GM21423 (cell line): ENCODE measurements around the gene COQ10B.
"Not testable (repeated sequence)": the region's sequence is repeated elsewhere in the genome, so short reads cannot be mapped to it uniquely, and the experiment has no call there.

Source experiments
- ATAC-seq: cut with Tn5 transposase; IDR thresholded peaks from one replicate; pipeline ENCODE4 v1.9.1; 2021; ENCODE audit warnings: mild to moderate bottlenecking, moderate library complexity; ENCODE audit not compliant: unreplicated experiment

The COQ10B gene

DNA sequence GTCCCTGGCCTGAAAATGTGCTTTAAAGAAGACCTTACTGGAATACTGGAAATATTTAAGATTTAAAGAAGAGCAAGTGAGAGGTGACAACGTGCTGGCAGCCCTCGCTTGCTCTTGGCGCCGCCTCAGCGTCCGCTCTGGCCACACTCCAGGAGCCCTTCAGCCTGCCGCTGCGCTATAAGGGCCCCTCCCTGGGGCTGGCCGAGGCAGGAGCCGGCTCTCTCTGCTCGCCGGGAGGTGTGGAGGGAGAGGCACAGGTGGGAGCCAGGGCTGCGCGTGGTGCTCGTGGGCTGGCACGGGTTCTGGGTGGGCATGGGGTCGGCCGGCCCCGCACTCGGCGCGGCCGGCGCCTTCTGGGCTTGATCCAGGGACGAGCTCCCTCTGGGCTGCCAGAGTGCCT lies 2.9 kb upstream of the COQ10B start:
- no peak for ATAC-seq

GRCh38 chr2:197450935-197451358 lies 2.4 kb upstream of the COQ10B start:
- not testable (repeated sequence) for ATAC-seq

DNA sequence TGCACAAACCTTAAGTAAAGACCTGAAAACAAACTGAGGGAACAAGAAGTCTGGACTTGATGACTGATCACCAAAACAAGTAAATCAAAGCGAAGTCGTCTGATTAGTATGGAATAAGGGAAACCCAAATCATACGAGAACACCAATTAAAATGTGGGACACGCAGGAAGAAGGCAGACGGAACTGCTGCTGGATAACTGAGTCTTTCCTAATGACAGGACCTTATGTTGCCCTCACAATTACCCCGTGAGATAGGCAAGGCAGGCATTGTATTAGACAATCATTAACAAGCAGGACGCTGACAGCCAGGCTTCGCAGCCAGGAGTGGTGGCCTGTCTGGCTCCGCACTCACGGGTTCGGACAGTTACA lies 614 bp upstream of the COQ10B start:
- no peak for ATAC-seq

- ATAC-seq = peak; percentile 32
These were observed 604 bp downstream of the COQ10B start for GRCh38 chr2:197453914-197454398.

- ATAC-seq = no peak
These were observed 1.6 kb downstream of the COQ10B start for GRCh38 chr2:197454923-197455322.

- no peak for ATAC-seq
These were observed 2.1 kb downstream of the COQ10B start for GRCh38 chr2:197455428-197455827.

GRCh38 chr2:197460649-197461048 lies 7.3 kb downstream of the COQ10B start:
- no peak for ATAC-seq

DNA sequence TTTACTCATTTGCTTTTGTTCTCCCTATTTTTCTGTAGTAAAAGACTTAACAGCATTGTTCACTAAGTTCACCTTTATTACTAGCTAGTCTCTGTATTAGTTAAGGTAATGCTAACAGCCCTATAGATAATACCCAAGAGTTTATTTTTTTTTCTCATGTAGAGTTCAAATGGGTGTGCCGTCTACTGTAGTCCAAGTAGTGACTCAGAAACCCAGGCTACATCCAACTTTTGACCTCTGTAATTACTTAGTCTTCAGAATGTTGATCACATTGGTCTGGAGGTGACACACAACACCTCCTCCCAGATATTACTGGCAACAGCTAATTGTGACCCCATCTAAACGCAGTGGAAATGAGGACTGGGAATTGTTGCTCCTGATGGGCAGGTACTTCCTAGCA lies 7.7 kb downstream of the COQ10B start:
- no peak for ATAC-seq

- no peak for ATAC-seq
These were observed 10.8 kb downstream of the COQ10B start for GRCh38 chr2:197464175-197464574.

- no peak for ATAC-seq
These were observed 18.8 kb downstream of the COQ10B start for GRCh38 chr2:197472166-197472565.

- ATAC-seq = no peak
These were observed 24.4 kb downstream of the COQ10B start for GRCh38 chr2:197477797-197478196.

- no peak for ATAC-seq
These were observed 27.0 kb downstream of the COQ10B start for GRCh38 chr2:197480165-197481036.

DNA sequence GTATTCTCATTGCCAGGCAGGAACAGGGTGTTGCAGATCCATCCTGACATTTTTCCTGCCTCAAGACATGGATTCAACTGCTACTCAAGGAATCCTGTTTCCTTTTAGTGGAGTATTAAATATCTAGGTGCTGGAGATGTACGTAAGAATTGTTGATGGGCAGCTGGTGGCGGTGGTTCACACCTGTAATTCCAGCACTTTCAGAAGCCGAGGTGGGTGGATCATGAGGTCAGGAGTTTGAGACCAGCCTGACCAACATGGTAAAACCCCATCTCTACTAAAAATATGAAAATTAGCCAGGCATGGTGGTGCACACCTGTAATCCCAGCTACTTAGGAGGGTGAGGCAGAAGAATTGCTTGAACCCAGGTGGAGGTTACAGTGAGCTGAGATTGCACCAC lies 30.9 kb downstream of the COQ10B start:
- not testable (repeated sequence) for ATAC-seq

DNA sequence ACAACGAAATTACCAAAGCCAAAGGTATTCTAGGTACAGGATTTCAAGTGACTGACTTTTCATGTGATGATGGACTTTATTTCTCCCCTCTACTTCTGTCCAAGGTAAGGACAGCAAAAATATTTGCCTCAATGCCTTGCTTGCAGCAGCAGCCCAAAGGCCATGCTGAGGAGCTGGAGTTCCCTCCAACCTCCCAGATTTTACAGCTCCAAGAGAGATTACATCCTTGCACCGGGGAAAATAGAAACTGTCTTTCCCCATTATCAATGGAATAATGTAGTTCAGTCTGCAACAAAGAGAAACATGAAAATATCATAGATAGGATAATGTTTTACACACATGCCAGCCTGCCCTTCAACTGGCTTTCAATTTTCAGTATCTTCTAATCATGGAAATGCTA lies 32.8 kb downstream of the COQ10B start:
- no peak for ATAC-seq

DNA sequence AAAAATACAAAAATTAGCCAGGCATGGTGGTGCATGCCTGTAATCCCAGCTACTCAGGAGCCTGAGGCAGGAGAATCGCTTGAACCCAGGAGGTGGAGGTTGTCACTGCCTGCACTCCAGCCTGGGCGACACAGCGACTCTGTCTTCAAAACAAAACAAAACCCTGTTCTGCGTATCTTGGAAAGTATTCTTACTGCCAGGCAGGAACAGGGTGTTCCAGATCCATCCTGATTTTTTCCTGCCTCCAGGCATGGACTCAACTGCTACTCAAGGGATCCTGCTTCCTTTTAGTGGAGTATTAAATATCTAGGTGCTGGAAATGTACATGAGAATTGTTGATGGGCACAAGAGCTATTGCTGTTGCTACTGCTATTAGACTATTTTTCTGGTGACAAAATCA lies 34.0 kb downstream of the COQ10B start:
- no peak for ATAC-seq

DNA sequence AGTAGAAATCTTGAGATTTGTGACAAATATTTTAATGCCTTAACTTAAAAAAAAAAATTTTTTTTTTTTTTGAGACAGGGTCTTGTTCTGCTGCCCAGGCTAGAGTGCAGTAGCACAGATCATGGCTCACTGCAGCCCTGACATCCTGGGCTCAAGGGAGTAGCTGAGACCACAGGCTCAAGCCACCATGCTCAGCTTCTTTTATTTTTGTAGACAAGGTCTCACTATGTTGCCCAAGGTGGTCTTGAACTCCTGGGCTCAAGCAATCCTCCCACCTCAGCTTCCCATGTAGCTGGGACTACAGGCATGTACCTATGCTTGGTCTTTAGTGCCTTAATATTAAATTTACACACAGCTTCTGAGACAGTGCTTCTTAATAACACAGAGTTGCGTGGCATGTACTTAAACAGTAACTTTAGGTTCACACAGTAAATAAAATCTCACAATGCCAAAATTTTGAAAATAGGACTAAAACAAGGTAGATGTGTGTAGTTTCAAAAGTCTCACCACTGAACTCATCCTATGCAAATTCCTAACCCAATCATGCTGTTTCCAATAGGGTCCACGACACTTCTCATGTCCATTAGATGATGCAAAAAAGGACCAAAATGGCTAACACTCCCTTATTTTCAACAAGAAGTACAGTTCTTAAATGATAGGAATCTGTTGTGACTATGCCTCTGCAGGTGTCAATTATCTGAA lies 42.2 kb downstream of the COQ10B start:
- no peak for ATAC-seq

DNA sequence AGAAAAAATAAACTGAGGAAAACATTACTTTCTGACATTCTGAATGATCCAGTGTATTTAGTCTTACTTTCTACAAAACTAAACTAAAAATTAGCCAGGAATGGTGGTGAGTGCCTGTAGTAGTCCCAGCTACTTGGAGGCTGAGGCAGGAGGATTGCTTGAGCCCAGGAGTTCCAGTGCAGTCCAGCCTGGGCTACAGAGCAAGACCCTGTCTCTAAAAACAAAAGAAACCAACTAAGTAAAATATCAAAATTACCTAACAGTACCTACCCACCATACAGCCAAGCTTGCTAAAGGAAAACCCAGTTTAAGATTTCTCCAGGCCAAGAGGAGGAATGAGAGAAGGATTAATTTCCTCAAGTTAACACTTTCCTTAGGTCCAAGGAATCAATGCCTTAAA lies 43.3 kb downstream of the COQ10B start:
- ATAC-seq = no peak

DNA sequence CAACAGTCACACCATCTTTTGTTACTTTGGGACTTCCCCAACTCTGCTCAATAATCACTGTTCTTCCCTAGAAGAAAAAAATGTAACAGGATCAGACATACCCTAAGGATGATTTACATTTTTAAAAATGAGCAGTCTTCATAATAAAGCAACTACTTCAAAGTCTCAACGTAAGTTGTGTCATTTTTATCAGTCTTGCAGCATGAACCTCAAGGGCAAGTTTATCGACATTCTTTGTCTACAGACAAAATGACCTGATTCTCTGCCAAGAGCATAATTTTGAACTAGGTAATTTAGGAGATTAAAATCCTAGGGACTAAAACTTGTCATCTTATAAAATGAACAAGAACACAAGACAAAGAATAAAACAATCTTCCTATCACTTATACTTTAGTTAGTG lies 44.0 kb downstream of the COQ10B start:
- ATAC-seq = no peak

DNA sequence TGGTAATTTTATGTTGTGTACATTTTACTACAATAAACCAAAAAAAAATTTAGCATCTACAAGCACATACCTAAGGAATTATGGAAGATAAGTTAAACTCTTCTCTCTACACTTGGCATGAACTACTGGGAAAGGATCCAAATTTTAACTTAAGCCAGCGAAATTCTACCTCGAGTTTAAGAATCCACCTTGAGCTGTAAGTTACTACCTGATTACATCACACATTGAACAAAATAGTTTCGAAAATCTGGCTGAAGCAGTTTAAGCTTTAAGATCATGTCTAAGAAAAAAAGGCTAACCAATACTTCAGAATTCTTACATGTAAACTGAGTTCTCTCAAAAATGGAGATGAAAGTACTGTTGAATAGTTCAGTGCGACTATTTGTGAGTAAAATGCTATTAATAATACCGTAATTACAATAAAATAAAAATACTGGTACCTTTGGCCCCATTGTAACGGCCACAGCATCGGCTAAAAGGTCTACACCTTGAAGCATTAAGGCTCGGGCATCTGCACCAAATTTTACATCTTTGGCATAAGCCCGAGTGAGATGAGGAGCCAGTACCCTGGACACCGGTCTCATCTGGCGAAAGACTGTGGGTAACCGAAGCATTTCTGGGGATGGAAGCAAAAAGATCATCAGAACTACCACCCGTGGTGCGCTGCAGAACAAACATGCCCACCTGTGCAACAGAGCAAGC lies 45.0 kb downstream of the COQ10B start:
- ATAC-seq = no peak

GRCh38 chr2:197498937-197499593 lies 45.7 kb downstream of the COQ10B start:
- ATAC-seq = peak; percentile 23
